ENCODE data around the gene BLTP3B. TPM values are rescaled to one million over a fixed set of nuclear protein-coding genes. Genes with fewer than 3 reads are reported as not detected.

The BLTP3B gene
- total RNA-seq, 1 donor from 2014 or later = 32.1 TPM

DNA sequence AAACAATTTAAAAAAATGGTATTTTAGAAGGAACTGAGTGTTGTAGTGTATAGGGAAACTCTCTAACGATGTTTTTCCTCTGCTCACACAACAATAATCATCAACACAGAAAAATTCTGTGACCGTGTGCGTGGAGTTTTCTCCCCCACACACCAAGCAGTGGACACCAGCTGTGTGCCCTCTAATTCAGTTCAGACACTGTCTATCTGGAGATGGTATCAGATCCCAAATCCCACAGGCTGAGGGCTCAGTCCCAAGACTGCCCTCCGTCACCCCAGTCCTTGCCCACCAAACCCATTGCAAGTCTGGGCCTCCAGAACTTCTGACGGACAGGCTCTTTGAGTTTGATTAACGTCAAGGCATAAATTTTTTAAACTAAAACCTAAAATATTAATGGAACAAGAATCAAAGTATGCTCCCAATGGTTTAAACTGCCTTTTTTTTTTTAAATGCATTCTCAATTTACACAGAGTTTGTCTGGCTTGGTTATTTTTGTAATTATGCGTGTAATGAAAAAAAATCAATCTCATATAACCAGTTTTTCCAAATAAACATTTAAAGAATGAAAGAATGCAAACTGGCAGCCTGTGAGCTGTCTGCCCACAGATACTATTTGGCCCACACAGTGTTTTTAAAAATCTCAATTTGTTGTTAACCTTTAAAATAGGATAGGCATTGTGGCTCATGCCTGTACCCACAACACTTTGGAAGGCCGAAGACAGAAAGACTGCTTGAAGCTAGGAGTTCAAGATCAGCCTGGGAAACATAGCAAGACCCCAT lies 19.2 kb downstream of the BLTP3B start:
- intact Hi-C loops (cut with micrococcal nuclease) = no loop called here

DNA sequence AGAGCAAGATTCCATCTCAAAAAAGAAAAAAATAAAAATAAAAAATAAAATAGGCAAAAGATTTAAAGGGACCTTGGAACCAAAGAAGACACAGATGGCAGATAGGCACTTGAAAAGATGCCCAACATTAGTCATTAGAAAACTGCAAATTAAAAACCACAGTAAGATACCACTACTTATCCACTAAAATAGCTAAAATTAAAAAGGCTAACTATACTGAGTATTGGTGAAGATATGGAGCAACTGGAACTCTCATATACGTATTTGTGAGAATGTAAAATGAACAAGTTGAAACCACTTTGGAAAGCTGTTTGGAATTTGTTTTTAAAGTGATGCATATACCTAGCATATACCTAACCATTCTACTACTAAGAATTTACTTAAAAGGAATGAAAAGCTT lies 22.3 kb downstream of the BLTP3B start:
- intact Hi-C loops (cut with micrococcal nuclease) = no loop called here

DNA sequence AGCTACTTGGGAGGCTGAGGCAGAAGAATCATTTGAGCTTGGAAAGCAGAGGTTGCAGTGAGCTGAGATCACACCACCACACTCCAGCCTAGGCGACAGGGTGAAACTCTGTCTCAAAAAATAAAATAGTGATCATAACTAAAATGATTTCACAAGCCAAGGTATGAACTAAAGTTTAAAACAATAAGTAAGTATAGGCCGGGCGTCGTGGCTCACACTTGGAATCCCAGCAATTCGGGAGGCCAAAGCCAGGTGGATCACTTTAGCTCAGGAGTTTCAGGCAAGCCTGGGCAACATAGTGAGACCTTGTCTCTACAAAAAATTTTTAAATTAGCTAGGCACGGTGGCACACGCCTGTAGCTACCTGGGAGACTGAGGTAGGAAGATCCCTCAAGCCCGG lies 27.4 kb downstream of the BLTP3B start:
- intact Hi-C loops (cut with micrococcal nuclease) = no loop called here

DNA sequence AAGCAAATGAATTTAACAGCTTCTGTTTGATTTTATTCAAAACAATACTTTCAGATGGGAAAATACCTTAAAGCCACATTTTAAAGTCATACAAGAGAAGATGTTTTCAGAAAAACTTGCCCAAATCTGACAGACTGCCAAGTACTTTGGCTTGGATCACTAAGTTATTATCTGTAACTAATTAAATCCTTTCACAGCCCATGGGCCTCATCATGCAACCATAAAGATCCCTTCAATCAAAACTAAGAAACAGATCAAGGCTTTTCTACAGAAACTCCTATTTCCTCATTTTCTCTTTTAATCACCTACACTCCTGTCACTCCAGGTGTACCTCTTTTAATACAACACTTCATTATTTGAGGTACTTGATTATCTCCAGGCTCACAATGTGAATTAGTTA lies 28.1 kb downstream of the BLTP3B start:
- intact Hi-C loops (cut with micrococcal nuclease) = no loop called here

DNA sequence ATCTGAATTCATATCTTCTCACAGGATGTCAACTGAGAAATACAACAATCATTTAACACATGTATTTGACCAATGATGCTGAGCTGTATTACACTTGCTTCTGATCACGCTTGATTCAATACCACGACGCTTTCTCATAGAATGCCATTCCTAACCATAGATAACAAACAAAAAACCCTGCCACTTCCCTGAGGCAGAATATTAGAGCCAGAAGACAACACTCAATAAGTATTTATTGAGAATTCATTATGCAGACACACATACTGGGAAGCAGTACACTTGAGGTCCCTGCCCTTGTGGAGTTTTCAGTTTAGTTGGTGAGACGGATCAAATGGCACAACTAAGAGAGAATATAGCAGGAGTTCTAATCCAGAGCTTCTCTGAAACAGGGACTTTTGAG lies 32.4 kb downstream of the BLTP3B start:
- intact Hi-C loops (cut with micrococcal nuclease) = no loop called here

DNA sequence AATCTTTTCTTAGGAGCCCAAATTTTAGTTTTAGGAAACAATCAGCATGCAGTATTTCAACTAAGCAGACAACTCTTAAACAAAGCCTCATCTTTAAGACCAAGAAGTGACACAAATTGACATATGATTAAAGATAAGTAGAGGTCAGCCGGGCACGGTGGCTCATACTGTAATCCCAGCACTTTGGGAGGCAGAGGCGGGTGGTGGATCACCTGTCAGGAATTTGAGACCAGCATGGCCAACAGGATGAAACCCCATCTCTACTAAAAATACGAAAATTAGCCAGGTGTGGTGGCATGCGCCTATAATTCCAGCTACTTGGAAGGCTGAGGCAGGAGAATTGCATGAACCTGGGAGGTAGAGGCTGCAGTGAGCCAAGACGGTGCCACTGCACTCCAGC lies 35.8 kb downstream of the BLTP3B start:
- intact Hi-C loops (cut with micrococcal nuclease) = no loop called here

DNA sequence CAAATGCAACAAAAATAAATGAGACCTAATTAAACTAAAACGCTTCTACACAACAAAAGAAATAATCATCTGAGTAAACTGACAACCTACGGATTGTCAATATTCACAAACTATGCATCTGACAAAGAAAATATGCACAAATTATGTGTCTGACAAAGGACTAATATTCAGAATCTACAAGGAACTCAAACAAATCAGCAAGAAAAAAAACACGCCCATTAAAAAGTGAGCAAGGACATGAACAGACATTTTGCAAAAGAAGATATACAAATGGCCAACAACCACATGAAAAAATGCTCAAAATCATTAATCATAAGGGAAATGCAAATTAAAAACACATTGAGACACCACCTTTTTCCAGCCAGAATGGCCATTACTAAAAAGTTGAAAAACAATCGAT lies 37.0 kb downstream of the BLTP3B start:
- intact Hi-C loops (cut with micrococcal nuclease) = no loop called here

DNA sequence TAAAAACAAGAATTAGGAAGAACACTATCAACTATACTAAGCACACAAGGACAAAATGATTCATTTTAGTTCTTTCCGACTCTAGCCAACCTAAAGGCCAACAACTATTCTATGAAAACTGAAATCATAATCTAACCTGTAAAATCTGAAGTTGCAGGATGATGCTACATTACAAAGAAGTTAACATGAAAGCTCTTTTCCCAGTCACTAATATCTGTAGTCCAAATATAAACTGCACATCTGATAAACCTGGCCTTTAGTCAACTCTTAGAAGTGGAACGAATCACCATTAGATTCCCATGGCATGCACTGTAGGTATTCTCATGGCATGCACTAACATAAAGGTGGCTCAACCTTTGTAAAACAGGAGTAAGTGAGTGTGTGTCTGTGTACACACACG lies 41.7 kb downstream of the BLTP3B start:
- intact Hi-C loops (cut with micrococcal nuclease) = no loop called here

Other genes with a start within 250 kb of the BLTP3B start
- gene ANKS1B, start 157.9 kb downstream of the BLTP3B start, total RNA-seq = 0.52 and 0.86 TPM in 2 replicates
- gene ACTR6, start 57.9 kb upstream of the BLTP3B start, total RNA-seq = 29.2 and 33.6 TPM in 2 replicates
- 2.0 and 2.1 TPM in 2 replicates for gene DEPDC4, start 124.2 kb upstream of the BLTP3B start, total RNA-seq
- gene SCYL2, start 124.3 kb upstream of the BLTP3B start, total RNA-seq = 32.0 and 37.7 TPM in 2 replicates
- not detected in 2 replicates for gene SLC17A8, start 214.2 kb upstream of the BLTP3B start, total RNA-seq